ENCODE measurements around the gene MERTK. TPM values are rescaled to one million over a fixed set of nuclear protein-coding genes. Genes with fewer than 3 reads are reported as not detected.
"Not testable (repeated sequence)": the region's sequence is repeated elsewhere in the genome, so short reads cannot be mapped to it uniquely, and the experiment has no call there.

MERTK gene
- total RNA-seq (2014; rRNA removed): 2.5 and 3.9 TPM in 2 replicates
- Bru-seq, nascent RNA: percentile 45 among the genes with signal in this experiment
- percentile 44 among the genes with signal in this experiment for BruChase-seq, experiment 1, labeled RNA remaining after a 6-hour chase
- BruChase-seq, experiment 2, labeled RNA remaining after a 2-hour chase: percentile 45 among the genes with signal in this experiment
- long read RNA-seq, partial matches to known transcripts: 4 of 13 reads
- long read RNA-seq, other reads (novel, unspliced or antisense): 8 of 13 reads

DNA sequence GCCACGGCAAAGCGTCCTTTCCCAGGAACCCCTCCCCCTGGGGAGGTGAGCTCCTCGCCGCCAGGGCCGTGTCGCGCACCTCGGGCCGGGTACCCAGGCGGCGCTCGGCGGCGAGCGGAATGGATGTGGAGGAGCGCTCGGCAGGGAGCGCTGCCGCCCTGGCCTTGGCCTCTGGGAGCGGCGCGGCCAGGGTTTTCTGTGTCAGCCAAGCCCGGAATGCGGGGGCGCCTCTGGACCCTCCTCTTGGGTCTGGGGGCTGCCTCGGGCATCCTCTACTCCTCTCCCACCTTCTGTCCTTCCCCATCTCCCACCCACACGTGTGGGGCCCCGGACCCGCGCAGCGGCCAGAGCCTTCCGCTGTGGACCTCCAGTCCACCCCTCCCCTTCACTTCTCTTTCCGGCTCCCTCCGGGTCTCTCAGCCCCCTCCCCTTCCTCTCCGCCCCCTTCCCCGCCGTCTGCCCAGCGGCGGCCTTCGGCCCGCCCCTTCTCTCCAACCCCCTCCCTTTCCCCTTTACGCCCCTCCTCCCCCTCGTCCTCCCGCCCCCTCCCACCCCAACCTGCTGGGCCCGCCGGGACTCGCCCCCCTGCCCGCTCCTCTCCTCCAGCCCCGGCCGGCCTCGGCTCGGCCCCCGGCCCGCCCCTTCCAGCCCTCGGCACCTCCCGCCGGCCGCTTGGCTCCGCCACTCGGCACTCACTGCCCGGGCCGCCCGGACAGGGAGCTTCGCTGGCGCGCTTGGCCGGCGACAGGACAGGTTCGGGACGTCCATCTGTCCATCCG lies at the start of gene MERTK:
MERTK (plus strand) TSS at position 684 of the 779 bp plus-strand sequence. CDS start 129 bp downstream, outside the sequence.
- no peaks in the 10 kb centered on the region for H4K20me1 ChIP-seq (ENCODE audit: low read length)
- no peaks in the 10 kb centered on the region for H3K79me2 ChIP-seq (ENCODE audit: low read length)
- ChIA-PET POLR2A (ENCODE audit: unreplicated experiment) (interaction anchor here (0.6 kb wide), 2 partner anchors 10 to 121 kb away, joined by 6 to 16 read pairs; no protein-coding TSS in a partner anchor), CTCF (interaction anchor here (0.5 to 1.0 kb wide), 8 partner anchors 11 to 157 kb away, joined by 3 to 10 read pairs (median 4); partner anchors contain the start of gene TMEM87B)
- peak within 1 kb of the TSS; percentile 81 for H3K4me3 ChIP-seq (ENCODE audit: low read length)
- peak within 1 kb of the TSS; percentile 97 for H2AFZ ChIP-seq (ENCODE audit: low read length)
- no peak within 1 kb of the TSS for H3K27ac ChIP-seq (ENCODE audit: low read length)
- peak within 1 kb of the TSS; percentile 41; the same call in 1 of the 2 replicates for H3K9ac ChIP-seq (ENCODE audit: low read length)
- no TSS peak for BruUV-seq (replicated peaks)
- H3K36me3 ChIP-seq (ENCODE audit: low read depth, low read length): no peaks in the 10 kb centered on the region
- ATAC-seq: peak; percentile 82
- DNase-seq: peak; percentile 73
- no peaks in the 10 kb centered on the region for H3K9me3 ChIP-seq (ENCODE audit: low read length)
- H3K4me2 ChIP-seq (ENCODE audit: low read length): peak within 1 kb of the TSS; percentile 94
- no peaks in the 10 kb centered on the region for H3F3A ChIP-seq (ENCODE audit: low read length, unreplicated experiment)
- H3K4me1 ChIP-seq (ENCODE audit: insufficient read depth, low read length): peaks cover 12% of the 10 kb centered on the region
- H3K27me3 ChIP-seq (ENCODE audit: low read length): peaks cover 5% of the 10 kb centered on the region; the same call in 1 of the 2 replicates
- TF ChIP-seq EZH2 (IDR thresholded peaks at IDR 0.05; ENCODE audit: low read length, unreplicated experiment): no peak
- TF ChIP-seq, protein P1, sequence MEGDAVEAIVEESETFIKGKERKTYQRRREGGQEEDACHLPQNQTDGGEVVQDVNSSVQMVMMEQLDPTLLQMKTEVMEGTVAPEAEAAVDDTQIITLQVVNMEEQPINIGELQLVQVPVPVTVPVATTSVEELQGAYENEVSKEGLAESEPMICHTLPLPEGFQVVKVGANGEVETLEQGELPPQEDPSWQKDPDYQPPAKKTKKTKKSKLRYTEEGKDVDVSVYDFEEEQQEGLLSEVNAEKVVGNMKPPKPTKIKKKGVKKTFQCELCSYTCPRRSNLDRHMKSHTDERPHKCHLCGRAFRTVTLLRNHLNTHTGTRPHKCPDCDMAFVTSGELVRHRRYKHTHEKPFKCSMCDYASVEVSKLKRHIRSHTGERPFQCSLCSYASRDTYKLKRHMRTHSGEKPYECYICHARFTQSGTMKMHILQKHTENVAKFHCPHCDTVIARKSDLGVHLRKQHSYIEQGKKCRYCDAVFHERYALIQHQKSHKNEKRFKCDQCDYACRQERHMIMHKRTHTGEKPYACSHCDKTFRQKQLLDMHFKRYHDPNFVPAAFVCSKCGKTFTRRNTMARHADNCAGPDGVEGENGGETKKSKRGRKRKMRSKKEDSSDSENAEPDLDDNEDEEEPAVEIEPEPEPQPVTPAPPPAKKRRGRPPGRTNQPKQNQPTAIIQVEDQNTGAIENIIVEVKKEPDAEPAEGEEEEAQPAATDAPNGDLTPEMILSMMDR (conservative IDR thresholded peaks at IDR 0.05; ENCODE audit: low read depth, low read length): peak; percentile 74
- H3K9me2 ChIP-seq (replicated peaks; ENCODE audit: low read length): no peaks in the 10 kb centered on the region
- intact Hi-C loops (cut with micrococcal nuclease): loop anchor here (1.0 to 5.0 kb wide), 2 partner anchors 129 to 151 kb away; no protein-coding TSS in a partner anchor

DNA sequence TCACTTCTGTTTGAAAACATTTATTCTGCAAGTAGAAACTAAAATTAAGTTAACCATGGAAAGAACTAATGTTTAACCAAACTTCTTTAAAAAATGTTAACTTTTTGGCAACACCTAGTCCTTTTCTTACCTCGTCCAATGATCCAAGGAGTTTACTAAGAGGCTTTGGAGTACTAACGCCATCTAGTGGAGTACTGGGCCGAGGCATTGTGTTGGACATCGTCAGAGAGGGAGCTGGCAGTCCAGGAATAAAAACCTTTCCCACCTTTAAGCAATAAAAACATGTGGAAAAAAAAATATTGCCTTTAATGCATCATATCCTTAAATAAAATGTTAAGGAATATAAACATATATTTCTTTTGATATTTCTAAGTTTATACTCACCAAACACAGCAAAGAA lies 47.8 kb upstream of the MERTK start:
- TF ChIP-seq, protein P1 (conservative IDR thresholded peaks at IDR 0.05; ENCODE audit: low read depth, low read length): peak; percentile 30; the same call in 1 of the 2 replicates
- POLR2A ChIA-PET (ENCODE audit: unreplicated experiment); BruUV-seq (replicated peaks); H3K4me1 ChIP-seq (ENCODE audit: insufficient read depth, low read length); H3K9me3 ChIP-seq (ENCODE audit: low read length); H3F3A ChIP-seq (ENCODE audit: low read length, unreplicated experiment); H3K27me3 ChIP-seq (ENCODE audit: low read length); CTCF ChIA-PET; H3K9ac ChIP-seq (ENCODE audit: low read length); H3K36me3 ChIP-seq (ENCODE audit: low read depth, low read length); H2AFZ ChIP-seq (ENCODE audit: low read length); H3K4me3 ChIP-seq (ENCODE audit: low read length); H3K4me2 ChIP-seq (ENCODE audit: low read length); intact Hi-C loops (cut with micrococcal nuclease); H4K20me1 ChIP-seq (ENCODE audit: low read length); H3K9me2 ChIP-seq (replicated peaks; ENCODE audit: low read length); H3K27ac ChIP-seq (ENCODE audit: low read length); DNase-seq; H3K79me2 ChIP-seq (ENCODE audit: low read length): not testable (repeated sequence)
- ATAC-seq: peak; percentile 80

DNA sequence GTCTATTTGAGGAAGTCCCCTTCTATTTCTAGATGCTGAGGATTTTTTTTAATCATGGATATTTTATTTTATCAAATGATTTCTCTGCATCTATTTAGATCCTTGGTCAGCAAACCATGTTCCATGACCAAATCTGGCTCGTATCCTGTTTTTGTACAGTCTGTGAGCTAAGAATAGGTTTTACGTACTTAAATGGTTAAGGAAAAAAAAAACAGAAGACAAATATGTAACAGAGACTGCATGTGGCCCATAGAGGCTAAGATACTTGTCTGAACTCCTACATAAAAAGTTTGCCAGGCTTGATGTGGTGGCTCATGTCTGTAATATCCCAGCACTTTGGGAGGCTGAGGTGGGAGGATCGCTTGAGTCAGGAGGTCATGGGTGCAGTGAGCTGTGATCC lies 45.9 kb upstream of the MERTK start:
- H3K27me3 ChIP-seq (ENCODE audit: low read length); H3K4me3 ChIP-seq (ENCODE audit: low read length); H3K9me2 ChIP-seq (replicated peaks; ENCODE audit: low read length); H2AFZ ChIP-seq (ENCODE audit: low read length); H3K4me1 ChIP-seq (ENCODE audit: insufficient read depth, low read length); H3K9me3 ChIP-seq (ENCODE audit: low read length); H3K36me3 ChIP-seq (ENCODE audit: low read depth, low read length); H3K4me2 ChIP-seq (ENCODE audit: low read length); CTCF ChIA-PET; POLR2A ChIA-PET (ENCODE audit: unreplicated experiment); H3K79me2 ChIP-seq (ENCODE audit: low read length); intact Hi-C loops (cut with micrococcal nuclease); ATAC-seq; BruUV-seq (replicated peaks); H3K9ac ChIP-seq (ENCODE audit: low read length); DNase-seq; H4K20me1 ChIP-seq (ENCODE audit: low read length); H3K27ac ChIP-seq (ENCODE audit: low read length); H3F3A ChIP-seq (ENCODE audit: low read length, unreplicated experiment): not testable (repeated sequence)

DNA sequence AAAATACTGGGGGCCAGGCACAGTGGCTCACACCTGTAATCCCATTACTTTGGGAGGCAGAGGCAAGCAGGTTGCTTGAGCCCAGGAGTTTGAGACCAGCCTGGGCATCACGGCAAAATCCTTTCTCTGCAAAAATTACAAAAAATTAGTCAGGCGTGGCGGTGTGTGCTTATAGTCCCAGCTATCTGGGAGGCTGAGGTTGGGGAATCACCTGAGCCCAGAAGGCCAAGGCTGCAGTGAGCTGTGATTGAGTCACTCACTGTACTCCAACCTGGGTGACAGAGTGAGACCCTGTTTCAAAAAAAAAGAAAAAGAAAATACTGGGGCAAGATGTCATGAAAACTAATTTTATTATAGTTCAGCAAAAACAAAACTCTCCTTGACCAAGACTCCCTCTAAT lies 38.4 kb upstream of the MERTK start:
- H2AFZ ChIP-seq (ENCODE audit: low read length); POLR2A ChIA-PET (ENCODE audit: unreplicated experiment); H3K9me3 ChIP-seq (ENCODE audit: low read length); H3K4me2 ChIP-seq (ENCODE audit: low read length); CTCF ChIA-PET; H3K9me2 ChIP-seq (replicated peaks; ENCODE audit: low read length); H3K9ac ChIP-seq (ENCODE audit: low read length); H3K79me2 ChIP-seq (ENCODE audit: low read length); ATAC-seq; H3K27me3 ChIP-seq (ENCODE audit: low read length); H3K4me1 ChIP-seq (ENCODE audit: insufficient read depth, low read length); H3K27ac ChIP-seq (ENCODE audit: low read length); DNase-seq; H4K20me1 ChIP-seq (ENCODE audit: low read length); H3K36me3 ChIP-seq (ENCODE audit: low read depth, low read length); H3F3A ChIP-seq (ENCODE audit: low read length, unreplicated experiment); intact Hi-C loops (cut with micrococcal nuclease); H3K4me3 ChIP-seq (ENCODE audit: low read length); BruUV-seq (replicated peaks): not testable (repeated sequence)

DNA sequence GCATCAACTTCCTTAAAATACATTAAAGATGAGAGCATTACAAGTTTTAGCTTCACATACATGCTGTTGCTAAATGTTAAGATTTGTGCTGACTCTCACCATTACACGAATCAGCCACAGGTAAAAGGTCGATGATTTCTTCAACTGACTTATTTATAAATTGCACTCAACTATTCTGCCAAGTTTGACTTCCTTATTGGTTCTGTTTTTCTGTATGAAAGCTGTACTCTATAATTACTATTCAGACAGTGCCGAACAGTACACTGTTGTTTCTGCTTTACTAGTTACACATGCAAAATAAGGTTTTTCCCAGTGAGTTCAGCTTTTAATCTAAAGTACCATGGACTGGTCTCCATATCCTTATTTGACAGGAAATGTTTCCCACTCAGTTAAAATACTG lies 33.3 kb upstream of the MERTK start:
- H2AFZ ChIP-seq (ENCODE audit: low read length); BruUV-seq (replicated peaks); H3K36me3 ChIP-seq (ENCODE audit: low read depth, low read length); H4K20me1 ChIP-seq (ENCODE audit: low read length); POLR2A ChIA-PET (ENCODE audit: unreplicated experiment); H3K79me2 ChIP-seq (ENCODE audit: low read length); DNase-seq; intact Hi-C loops (cut with micrococcal nuclease); H3K9ac ChIP-seq (ENCODE audit: low read length); H3K27me3 ChIP-seq (ENCODE audit: low read length); H3K9me2 ChIP-seq (replicated peaks; ENCODE audit: low read length); H3F3A ChIP-seq (ENCODE audit: low read length, unreplicated experiment); H3K4me1 ChIP-seq (ENCODE audit: insufficient read depth, low read length); CTCF ChIA-PET; H3K4me2 ChIP-seq (ENCODE audit: low read length); H3K27ac ChIP-seq (ENCODE audit: low read length); ATAC-seq; H3K4me3 ChIP-seq (ENCODE audit: low read length); H3K9me3 ChIP-seq (ENCODE audit: low read length): not testable (repeated sequence)
